ENCODE results near the gene SEC11C. TPM values are rescaled to one million over a fixed set of nuclear protein-coding genes. Genes with fewer than 3 reads are reported as not detected.
A peak's percentile ranks its signal among the peaks of the same experiment; 100 is the strongest.

The SEC11C gene
- total RNA-seq = 76.3 TPM
- long read RNA-seq, transcript SEC11C-204 (6 exons, 1,202 nt) = major isoform, 59 of 75 reads
- long read RNA-seq, transcript SEC11C-202 (4 exons, 2,054 nt) = minor isoform, 5 of 75 reads
- long read RNA-seq, partial matches to known transcripts = 1 of 75 reads
- long read RNA-seq, other reads (novel, unspliced or antisense) = 6 of 75 reads

DNA sequence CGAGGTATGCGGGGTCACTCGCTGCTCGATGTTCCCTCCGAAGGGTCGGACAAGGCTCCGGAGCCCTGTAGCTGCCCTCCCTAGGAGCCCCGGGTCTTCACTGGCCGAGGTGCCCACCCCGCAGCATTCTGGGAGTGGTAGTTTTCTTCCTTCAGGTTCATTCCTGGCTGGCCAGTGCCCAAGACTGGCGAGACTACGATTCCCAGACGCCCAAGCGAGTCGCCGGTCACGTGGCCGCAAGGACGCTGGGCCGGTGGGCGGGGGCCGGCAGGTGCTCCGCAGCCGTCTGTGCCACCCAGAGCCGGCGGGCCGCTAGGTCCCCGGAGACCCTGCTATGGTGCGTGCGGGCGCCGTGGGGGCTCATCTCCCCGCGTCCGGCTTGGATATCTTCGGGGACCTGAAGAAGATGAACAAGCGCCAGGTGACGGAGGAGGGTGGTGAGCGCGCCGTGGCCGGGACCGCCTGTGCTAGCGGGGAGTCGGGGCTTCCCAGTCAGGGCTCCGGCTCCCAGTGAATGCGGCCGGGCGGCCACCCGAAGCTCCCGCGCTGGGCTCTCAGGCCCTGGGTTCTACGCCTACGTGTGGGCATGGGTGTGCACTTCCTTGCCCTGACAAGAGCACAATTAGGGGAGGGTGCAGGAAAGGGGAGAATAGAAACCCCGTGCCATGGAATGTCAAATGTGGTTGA, at the start of gene SEC11C:
TSS of gene SEC11C (plus strand) at position 270 of the 687 bp plus-strand sequence. CDS start at position 335, 65 bp downstream.
- H3K27me3 ChIP-seq (ENCODE audit: low read depth) = peaks cover 8% of the 10 kb centered on the region
- H3K27ac ChIP-seq = peak within 1 kb of the TSS; percentile 84
- H3K9me3 ChIP-seq = no peaks in the 10 kb centered on the region
- intact Hi-C loops (cut with DNase I) = no loop called here
- peaks cover 15% of the 10 kb centered on the region for H3K4me1 ChIP-seq
- H3K36me3 ChIP-seq = no peaks in the 10 kb centered on the region
- H3K4me3 ChIP-seq = peak within 1 kb of the TSS; percentile 79
- peak; percentile 98 for DNase-seq
- TF ChIP-seq CTCF (IDR thresholded peaks at IDR 0.05) = no peak
- ATAC-seq = peak; percentile 98

- TF ChIP-seq CTCF (IDR thresholded peaks at IDR 0.05) = no peak
- H3K27me3 ChIP-seq (ENCODE audit: low read depth) = no peaks in the 10 kb centered on the region
- no peak for DNase-seq
- no peak overlapping the region for H3K4me3 ChIP-seq
- intact Hi-C loops (cut with DNase I) = no loop called here
- H3K36me3 ChIP-seq = no peaks in the 10 kb centered on the region
- no peak for ATAC-seq
- no peaks in the 10 kb centered on the region for H3K4me1 ChIP-seq
- H3K9me3 ChIP-seq = no peaks in the 10 kb centered on the region
- H3K27ac ChIP-seq = no peak overlapping the region
Measured at GRCh38 chr18:59090966-59091603, 48.6 kb upstream of the SEC11C start.

DNA sequence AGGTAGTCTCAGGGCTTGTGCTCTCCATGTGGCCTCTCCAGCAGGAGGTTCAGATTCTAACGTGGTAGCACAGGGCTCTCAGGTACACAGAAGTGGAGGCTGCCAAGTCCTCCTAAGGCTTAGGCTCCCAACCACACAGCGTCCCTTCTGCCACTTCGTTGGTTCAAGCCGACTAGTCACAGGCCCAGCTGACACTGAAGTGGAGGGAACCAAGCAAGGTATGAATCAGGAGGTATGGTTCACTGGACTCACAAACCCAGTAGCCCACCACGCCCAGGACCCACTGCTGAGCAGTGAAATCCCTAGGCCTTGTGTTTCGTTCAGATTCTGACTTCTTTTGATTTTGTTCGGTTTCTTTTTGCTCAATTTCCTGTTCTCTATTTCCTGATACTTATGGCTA, 46.0 kb upstream of the SEC11C start:
- no peaks in the 10 kb centered on the region for H3K27me3 ChIP-seq (ENCODE audit: low read depth)
- TF ChIP-seq CTCF (IDR thresholded peaks at IDR 0.05) = no peak
- H3K4me1 ChIP-seq = no peaks in the 10 kb centered on the region
- H3K4me3 ChIP-seq = no peak overlapping the region
- no peak for ATAC-seq
- no peak for DNase-seq
- intact Hi-C loops (cut with DNase I) = no loop called here
- no peaks in the 10 kb centered on the region for H3K9me3 ChIP-seq
- no peak overlapping the region for H3K27ac ChIP-seq
- H3K36me3 ChIP-seq = no peaks in the 10 kb centered on the region

- no peaks in the 10 kb centered on the region for H3K36me3 ChIP-seq
- DNase-seq (no peak), ATAC-seq (no peak)
- no peaks in the 10 kb centered on the region for H3K4me1 ChIP-seq
- intact Hi-C loops (cut with DNase I) = no loop called here
- no peak for TF ChIP-seq CTCF (IDR thresholded peaks at IDR 0.05)
- H3K9me3 ChIP-seq = no peaks in the 10 kb centered on the region
- no peak overlapping the region for H3K27ac ChIP-seq
- no peaks in the 10 kb centered on the region for H3K27me3 ChIP-seq (ENCODE audit: low read depth)
- no peak overlapping the region for H3K4me3 ChIP-seq
Measured at GRCh38 chr18:59094569-59094968, 45.1 kb upstream of the SEC11C start.

DNA sequence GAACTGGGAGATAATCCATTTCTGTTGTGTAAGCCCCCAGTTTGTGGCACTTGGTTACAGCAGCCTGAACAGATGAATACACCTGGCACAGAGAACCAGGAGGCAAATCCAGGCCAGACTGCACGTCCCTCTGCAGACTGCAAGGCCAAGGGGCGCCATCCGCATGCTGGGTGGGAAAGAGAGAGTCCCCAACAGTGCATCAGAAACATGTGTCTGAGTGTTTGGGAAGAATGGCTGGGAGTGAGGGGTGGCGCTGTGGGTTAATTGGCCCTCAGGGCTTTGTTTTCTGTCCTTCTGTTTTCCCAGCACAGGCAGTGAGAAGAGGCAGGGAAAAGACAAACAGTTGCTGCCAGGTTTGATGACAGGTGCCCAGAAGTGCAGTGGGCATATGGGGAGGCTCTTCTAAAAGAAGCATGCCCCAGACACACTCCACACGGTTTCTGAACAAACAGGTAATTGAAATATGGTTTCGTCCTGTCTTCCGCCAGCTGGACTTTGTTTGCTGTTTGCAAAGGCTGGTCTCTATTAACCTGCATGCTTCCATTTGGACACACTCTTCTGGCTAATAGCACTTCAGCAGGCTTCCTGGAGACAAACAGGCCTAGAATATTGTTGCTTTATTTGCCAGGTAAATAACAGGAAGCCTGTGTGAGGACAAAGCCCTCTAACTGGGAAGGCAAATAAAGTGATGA, 43.4 kb upstream of the SEC11C start:
- TF ChIP-seq CTCF (IDR thresholded peaks at IDR 0.05) = no peak
- Histone ChIP-seq H3K27me3 (ENCODE audit: low read depth) (no peaks in the 10 kb centered on the region), H3K4me1 (no peaks in the 10 kb centered on the region), H3K27ac (no peak overlapping the region), H3K9me3 (no peaks in the 10 kb centered on the region), H3K36me3 (no peaks in the 10 kb centered on the region), H3K4me3 (no peak overlapping the region)
- peak; percentile 40 to 49 for ATAC-seq
- no peak for DNase-seq
- intact Hi-C loops (cut with DNase I) = no loop called here
